Mesendoderm (in vitro differentiated cells): ENCODE measurements around the gene IL25.

Source experiments
- DNase-seq: peaks from one replicate; pipeline ENCODE4 v3.0.0; 2013
- H2AK5ac ChIP-seq: 2 replicates; pipeline ENCODE4 v1.6.1; 2013; ENCODE audit warnings: low read length, inconsistent platforms
- H2BK120ac ChIP-seq: 2 replicates; pipeline ENCODE4 v1.6.1; 2013; ENCODE audit warnings: low read depth, mild to moderate bottlenecking, low read length, moderate library complexity, mixed read lengths
- H2BK15ac ChIP-seq: replicated peaks from 2 replicates; pipeline ENCODE4 v1.6.1; 2013; ENCODE audit warnings: low read depth, mild to moderate bottlenecking, moderate library complexity
- H2BK5ac ChIP-seq: 2 replicates; pipeline ENCODE4 v1.6.1; 2013; ENCODE audit warnings: low read length, inconsistent platforms
- H3K18ac ChIP-seq: 2 replicates; pipeline ENCODE4 v1.6.1; 2013; ENCODE audit warnings: mild to moderate bottlenecking, low read length, mixed read lengths
- H3K23ac ChIP-seq: one replicate; pipeline ENCODE4 v1.6.1; 2013; ENCODE audit warnings: low read length
- H3K27ac ChIP-seq: 2 replicates; pipeline ENCODE4 v1.5.1; 2013; ENCODE audit warnings: low read depth, mild to moderate bottlenecking, inconsistent platforms, low read length, moderate library complexity
- H3K27me3 ChIP-seq: 2 replicates; pipeline ENCODE4 v1.6.1; 2013; ENCODE audit warnings: low read length, control low read depth, mild to moderate bottlenecking, inconsistent platforms; ENCODE audit not compliant: insufficient read depth, poor library complexity
- H3K36me3 ChIP-seq: 2 replicates; pipeline ENCODE4 v1.6.1; 2013; ENCODE audit warnings: low read length, inconsistent platforms; ENCODE audit not compliant: control insufficient read depth, insufficient read depth
- H3K4ac ChIP-seq: one replicate; pipeline ENCODE4 v1.6.1; 2013; ENCODE audit warnings: low read depth, mild to moderate bottlenecking, low read length, moderate library complexity
- H3K4me1 ChIP-seq: 2 replicates; pipeline ENCODE4 v1.6.1; 2013; ENCODE audit warnings: low read depth, low read length, inconsistent platforms; ENCODE audit not compliant: control insufficient read depth
- H3K4me2 ChIP-seq: 2 replicates; pipeline ENCODE4 v1.6.1; 2013; ENCODE audit warnings: low read length
- H3K4me3 ChIP-seq: 2 replicates; pipeline ENCODE4 v1.5.1; 2013; ENCODE audit warnings: mild to moderate bottlenecking, low read length
- H3K56ac ChIP-seq: one replicate; pipeline ENCODE4 v1.6.1; 2013; ENCODE audit warnings: low read length
- H3K79me1 ChIP-seq: 2 replicates; pipeline ENCODE4 v1.6.1; 2013; ENCODE audit warnings: low read length, inconsistent platforms
- H3K79me2 ChIP-seq: 2 replicates; pipeline ENCODE4 v1.6.1; 2013; ENCODE audit warnings: mild to moderate bottlenecking, low read length; ENCODE audit not compliant: control insufficient read depth, insufficient read depth
- H3K9ac ChIP-seq: 2 replicates; pipeline ENCODE4 v1.6.1; 2013; ENCODE audit warnings: low read length, inconsistent platforms
- H4K5ac ChIP-seq: one replicate; pipeline ENCODE4 v1.6.1; 2013; ENCODE audit warnings: low read length
- H4K8ac ChIP-seq: one replicate; pipeline ENCODE4 v1.6.1; 2013; ENCODE audit warnings: low read depth, mild to moderate bottlenecking, control low read depth, low read length, moderate library complexity
- WGBS: extraction: QIAGEN DNeasy Blood & Tissue Kit; methylation state at CpG from one replicate; pipeline ENCODE4 v1.1.7; 2013; ENCODE audit warnings: low lambda C conversion rate, missing lambda C conversion rate; ENCODE audit not compliant: insufficient coverage; ENCODE audit errors: extremely low coverage; 5-methylcytosine and 5-hydroxymethylcytosine counted together

IL25 gene

DNA sequence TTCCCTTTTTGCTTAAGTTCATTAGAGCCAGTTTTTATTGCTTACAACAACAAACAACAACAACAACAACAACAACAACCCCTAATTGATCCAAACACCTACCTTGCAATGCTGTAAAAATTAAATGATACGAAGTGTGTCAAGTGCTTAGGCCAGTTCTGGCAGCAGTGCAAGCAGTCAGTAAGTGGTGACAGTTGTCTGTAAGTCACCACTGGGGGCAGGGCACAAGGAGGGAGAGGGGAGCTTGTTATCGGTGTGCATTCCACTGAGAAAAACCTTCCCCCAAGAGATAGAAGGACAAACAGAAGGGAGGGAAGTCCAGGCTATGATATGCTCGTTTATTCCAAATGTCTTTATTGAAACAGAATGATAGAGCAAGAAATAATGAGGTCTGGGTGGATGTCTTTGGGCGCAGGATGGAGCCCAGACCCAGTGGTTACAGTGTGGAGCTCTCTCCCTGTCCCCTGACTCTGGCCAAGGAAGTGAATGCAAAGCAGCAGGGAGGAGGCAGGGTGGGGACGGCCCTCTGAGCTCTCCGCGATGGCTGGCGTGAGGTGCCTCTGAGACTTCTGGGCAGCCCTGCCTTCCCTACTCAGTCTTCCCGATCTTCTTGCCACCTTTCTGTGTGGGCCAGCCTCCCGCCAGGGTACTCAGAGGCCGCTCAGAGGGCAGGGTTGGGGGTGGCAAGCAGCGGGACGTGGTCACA is 26.5 kb upstream of the IL25 start:
- Histone ChIP-seq H3K23ac (no peak overlapping the region), H3K4me1 (no peaks in the 10 kb centered on the region), H3K18ac (no peak overlapping the region), H4K8ac (no peak overlapping the region), H3K27ac (no peak overlapping the region), H3K27me3 (no peaks in the 10 kb centered on the region), H3K79me2 (no peaks in the 10 kb centered on the region), H2BK120ac (no peak overlapping the region), H3K36me3 (no peaks in the 10 kb centered on the region), H2AK5ac (no peak overlapping the region), H3K79me1 (no peaks in the 10 kb centered on the region), H3K4me2 (no peak overlapping the region), H3K56ac (peak overlapping the region; percentile 17), H3K4me3 (no peak overlapping the region), H2BK5ac (no peak overlapping the region), H3K9ac (no peak overlapping the region), H2BK15ac (no peak overlapping the region), H4K5ac (no peak overlapping the region), H3K4ac (no peak overlapping the region)
- no CpG with 5 or more reads among the region's 13 CpGs for WGBS
- peak; percentile 70 for DNase-seq

DNA sequence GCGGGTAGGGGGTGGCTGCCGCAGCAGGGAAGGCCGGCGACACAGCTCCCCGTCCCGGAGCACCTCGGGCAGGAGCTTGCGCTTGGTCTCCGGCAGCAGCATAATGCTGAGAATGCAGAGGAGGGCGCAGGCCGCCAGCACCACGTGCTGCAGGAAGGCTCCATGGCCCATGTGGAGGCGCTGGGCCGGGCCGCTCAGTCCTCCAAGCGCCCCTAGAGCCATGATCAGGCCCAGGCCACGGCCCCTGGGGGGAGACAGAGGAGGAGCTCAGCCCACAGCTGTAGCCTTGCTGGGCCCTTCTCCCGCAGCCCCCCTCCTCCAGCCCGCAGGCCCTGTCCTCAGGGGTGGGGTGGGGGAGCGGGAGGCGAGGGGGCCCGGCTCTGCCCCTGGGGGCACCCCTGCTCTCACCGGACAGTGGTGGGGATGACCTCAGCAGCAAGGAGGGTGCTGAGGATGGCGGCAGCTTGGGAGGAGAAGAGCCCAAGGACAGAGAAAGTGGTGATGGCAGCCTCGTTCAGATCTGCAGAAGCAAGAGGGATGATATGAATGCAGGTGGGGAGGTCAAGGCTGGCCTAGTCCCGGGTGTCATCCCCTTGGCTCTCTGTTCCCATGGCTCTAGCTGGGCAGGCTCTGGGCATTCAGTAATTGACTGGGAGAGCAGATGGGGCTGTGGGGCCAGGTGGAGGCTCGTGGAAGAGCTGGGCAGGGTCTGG is 25.8 kb upstream of the IL25 start:
- Histone ChIP-seq H3K27ac (no peak overlapping the region), H3K79me2 (no peaks in the 10 kb centered on the region), H3K4me1 (no peaks in the 10 kb centered on the region), H3K79me1 (no peaks in the 10 kb centered on the region), H3K23ac (no peak overlapping the region), H2AK5ac (no peak overlapping the region), H3K18ac (no peak overlapping the region), H2BK15ac (no peak overlapping the region), H4K8ac (no peak overlapping the region), H2BK120ac (no peak overlapping the region), H3K4me2 (no peak overlapping the region), H2BK5ac (no peak overlapping the region), H3K9ac (no peak overlapping the region), H4K5ac (no peak overlapping the region), H3K4me3 (no peak overlapping the region), H3K27me3 (no peaks in the 10 kb centered on the region), H3K36me3 (no peaks in the 10 kb centered on the region), H3K4ac (no peak overlapping the region), H3K56ac (peak overlapping the region; percentile 17)
- DNase-seq = no peak
- no CpG with 5 or more reads among the region's 27 CpGs for WGBS

DNA sequence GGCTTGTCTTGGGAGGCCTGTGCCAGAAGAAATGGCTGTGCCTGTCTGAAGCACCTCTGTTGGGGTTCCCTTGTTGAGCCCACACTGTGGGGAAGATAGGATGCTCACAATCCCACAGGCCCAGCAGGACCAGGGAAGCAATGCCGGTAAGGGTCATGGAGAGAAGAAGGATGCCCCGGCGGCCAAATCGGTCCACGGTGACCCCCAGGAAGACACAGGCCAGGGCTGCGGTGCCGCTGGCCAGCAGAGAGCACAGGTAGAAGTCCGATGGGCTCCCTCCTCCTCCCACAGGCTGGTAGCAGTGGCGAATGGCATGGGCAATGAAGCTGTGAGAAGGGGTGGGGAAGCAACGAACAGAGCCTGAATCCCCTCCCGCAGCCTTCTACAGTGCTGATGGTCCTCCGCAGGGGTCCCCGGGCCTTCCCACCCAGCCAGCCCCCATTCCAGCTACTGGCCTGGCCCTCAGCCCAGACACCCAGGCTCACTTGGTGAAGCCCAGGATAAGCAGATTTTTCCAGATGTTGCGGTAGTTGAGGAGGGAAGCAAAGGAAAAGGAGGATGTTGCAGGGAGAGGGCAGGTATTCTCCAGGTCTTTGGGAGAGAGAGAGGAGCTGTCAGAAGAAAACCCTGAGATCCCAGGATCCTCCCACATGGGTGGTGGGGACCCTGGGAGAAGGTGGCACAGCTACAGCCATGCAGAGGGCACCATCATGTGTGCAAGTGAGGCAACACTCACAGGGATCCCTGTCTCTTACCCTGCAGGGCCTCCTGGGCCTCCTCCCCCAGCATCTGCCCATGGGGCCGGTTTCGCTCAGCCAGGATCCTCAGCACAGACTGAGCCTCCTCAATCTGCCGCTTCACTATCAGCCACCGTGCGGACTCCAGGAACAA is 25.0 kb upstream of the IL25 start:
- H3K9ac ChIP-seq = no peak overlapping the region
- H2BK15ac ChIP-seq = no peak overlapping the region
- WGBS = no CpG with 5 or more reads among the region's 19 CpGs

DNA sequence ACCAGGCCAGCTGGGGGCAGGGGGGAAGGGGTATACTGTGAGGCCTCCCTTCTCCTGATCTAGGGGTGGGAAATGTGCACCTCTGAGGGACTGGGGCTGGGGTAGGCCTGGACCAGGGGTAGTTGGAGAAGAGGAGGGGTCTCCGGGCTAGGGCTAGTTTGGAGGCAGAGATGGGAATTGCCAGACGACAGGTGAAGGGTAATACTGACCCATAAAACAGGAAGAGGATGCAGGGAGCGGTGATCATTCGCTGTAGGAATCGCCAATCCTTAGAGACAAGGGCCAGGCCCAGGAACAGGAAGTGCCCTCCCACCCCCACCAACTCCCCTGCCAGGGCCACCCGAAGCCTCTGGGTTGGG is 24.3 kb upstream of the IL25 start:
- no peak overlapping the region for H3K23ac ChIP-seq
- no peak overlapping the region for H3K4ac ChIP-seq
- H3K4me2 ChIP-seq = no peak overlapping the region
- H3K36me3 ChIP-seq = no peaks in the 10 kb centered on the region
- no peak overlapping the region for H3K56ac ChIP-seq
- no peak overlapping the region for H3K4me3 ChIP-seq
- no peak overlapping the region for H4K8ac ChIP-seq
- WGBS = no CpG with 5 or more reads among the region's 6 CpGs
- H2BK120ac ChIP-seq = no peak overlapping the region
- H3K18ac ChIP-seq = no peak overlapping the region
- H3K79me1 ChIP-seq = no peaks in the 10 kb centered on the region
- H3K4me1 ChIP-seq = peaks cover 2% of the 10 kb centered on the region
- H3K27me3 ChIP-seq = no peaks in the 10 kb centered on the region
- H2AK5ac ChIP-seq = no peak overlapping the region
- no peaks in the 10 kb centered on the region for H3K79me2 ChIP-seq
- H3K27ac ChIP-seq = no peak overlapping the region
- no peak overlapping the region for H2BK15ac ChIP-seq
- H2BK5ac ChIP-seq = no peak overlapping the region
- no peak overlapping the region for H3K9ac ChIP-seq
- DNase-seq = peak; percentile 29
- H4K5ac ChIP-seq = no peak overlapping the region

More for the DNA sequence above, 25.0 kb upstream of the IL25 start:
- H2AK5ac ChIP-seq = no peak overlapping the region
- H4K8ac ChIP-seq = no peak overlapping the region
- H3K23ac ChIP-seq = no peak overlapping the region
- DNase-seq = no peak
- H3K79me1 ChIP-seq = no peaks in the 10 kb centered on the region
- no peak overlapping the region for H4K5ac ChIP-seq
- H3K4me2 ChIP-seq = no peak overlapping the region
- H3K4ac ChIP-seq = no peak overlapping the region
- no peak overlapping the region for H3K56ac ChIP-seq
- no peaks in the 10 kb centered on the region for H3K79me2 ChIP-seq
- H3K27ac ChIP-seq = no peak overlapping the region
- H3K36me3 ChIP-seq = no peaks in the 10 kb centered on the region
- H2BK5ac ChIP-seq = no peak overlapping the region
- no peaks in the 10 kb centered on the region for H3K27me3 ChIP-seq
- H3K18ac ChIP-seq = no peak overlapping the region
- no peak overlapping the region for H3K4me3 ChIP-seq
- no peak overlapping the region for H2BK120ac ChIP-seq
- no peaks in the 10 kb centered on the region for H3K4me1 ChIP-seq

DNA sequence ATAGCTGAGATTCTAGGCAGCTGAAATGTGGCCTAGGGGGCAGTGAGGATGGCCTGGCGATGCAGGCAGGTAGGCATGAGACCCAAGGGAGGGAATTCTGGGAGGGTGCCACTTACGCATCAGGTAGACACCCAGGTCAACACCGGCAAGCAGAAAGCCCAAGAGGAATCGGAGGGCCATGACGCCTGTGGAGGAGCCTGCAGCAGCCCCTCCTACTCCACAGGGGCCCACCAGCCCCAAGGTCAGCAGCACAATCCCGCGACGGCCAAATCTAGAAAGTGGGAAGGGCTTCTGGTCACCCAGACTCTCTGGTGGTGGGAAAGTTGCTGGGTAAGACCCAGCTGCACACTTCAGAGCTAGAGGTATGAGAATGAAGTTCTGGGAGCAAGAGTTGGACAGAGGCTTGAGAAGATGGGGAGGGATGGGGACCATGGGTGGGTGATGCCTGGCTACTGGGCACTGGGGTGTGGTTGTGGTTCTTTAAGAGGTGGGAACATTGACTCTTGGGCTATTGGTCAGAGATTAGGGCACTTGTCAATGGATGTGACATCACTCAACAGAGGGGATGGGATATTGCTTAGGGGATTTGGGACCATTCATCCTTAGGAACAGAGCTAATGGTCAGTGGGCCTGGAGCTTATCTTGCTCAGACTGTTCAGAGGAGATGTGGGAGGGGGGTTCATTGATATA is 23.3 kb upstream of the IL25 start:
- H3K4ac ChIP-seq = no peak overlapping the region
- no peak overlapping the region for H3K4me3 ChIP-seq
- H3K27ac ChIP-seq = no peak overlapping the region
- no peak overlapping the region for H3K18ac ChIP-seq
- H4K5ac ChIP-seq = no peak overlapping the region
- H2BK15ac ChIP-seq = no peak overlapping the region
- WGBS = no CpG with 5 or more reads among the region's 8 CpGs
- no peak overlapping the region for H3K4me2 ChIP-seq
- H3K79me2 ChIP-seq = no peaks in the 10 kb centered on the region
- H2BK5ac ChIP-seq = no peak overlapping the region
- DNase-seq = no peak
- H2BK120ac ChIP-seq = no peak overlapping the region
- H2AK5ac ChIP-seq = no peak overlapping the region
- H3K23ac ChIP-seq = no peak overlapping the region
- H3K4me1 ChIP-seq = peaks cover 2% of the 10 kb centered on the region
- no peak overlapping the region for H3K9ac ChIP-seq
- H3K79me1 ChIP-seq = no peaks in the 10 kb centered on the region
- no peaks in the 10 kb centered on the region for H3K36me3 ChIP-seq
- no peak overlapping the region for H4K8ac ChIP-seq
- no peaks in the 10 kb centered on the region for H3K27me3 ChIP-seq
- H3K56ac ChIP-seq = no peak overlapping the region
